A549 (cell line): ENCODE data around the gene CTNNA1.

Experiments used
- CBX2 ChIP-seq: fragments of 200-600 bp; sonication (generic); IDR thresholded peaks from 2 replicates; pipeline ENCODE4 v1.6.1; 2016; ENCODE audit warnings: low read depth, mild to moderate bottlenecking, borderline replicate concordance
- CEBPB ChIP-seq, 2 experiments: fragments of >200 bp in 1 of 2; sonication (Bioruptor Twin) in 1 of 2; formaldehyde crosslinking in 1 of 2; IDR thresholded peaks; 2 replicates each; pipeline ENCODE4 v1.6.1; 2012 to 2016
- CTCF ChIP-seq: fragments of >200 bp; sonication (Bioruptor Twin); formaldehyde crosslinking; IDR thresholded peaks from 3 replicates; pipeline ENCODE4 v1.5.1; 2016
- HES2 ChIP-seq: fragments of >200 bp; sonication (Bioruptor Twin); formaldehyde crosslinking; IDR thresholded peaks from 2 replicates; pipeline ENCODE4 v1.6.1; 2016
- KDM5A ChIP-seq: fragments of 200-600 bp; sonication (generic); IDR thresholded peaks from 2 replicates; pipeline ENCODE4 v1.6.1; 2016; ENCODE audit warnings: antibody characterized with exemption, mild to moderate bottlenecking
- PHF8 ChIP-seq: fragments of 200-600 bp; sonication (generic); IDR thresholded peaks from 2 replicates; pipeline ENCODE4 v1.6.1; 2016; ENCODE audit warnings: low read depth, mild to moderate bottlenecking, antibody characterized with exemption, moderate library complexity, borderline replicate concordance
- TF ChIP-seq, protein P1 (sequence below): fragments of 200-600 bp; sonication (generic); IDR thresholded peaks from 2 replicates; pipeline ENCODE4 v1.6.1; 2016; ENCODE audit warnings: antibody characterized with exemption, mild to moderate bottlenecking, moderate library complexity

DNA sequence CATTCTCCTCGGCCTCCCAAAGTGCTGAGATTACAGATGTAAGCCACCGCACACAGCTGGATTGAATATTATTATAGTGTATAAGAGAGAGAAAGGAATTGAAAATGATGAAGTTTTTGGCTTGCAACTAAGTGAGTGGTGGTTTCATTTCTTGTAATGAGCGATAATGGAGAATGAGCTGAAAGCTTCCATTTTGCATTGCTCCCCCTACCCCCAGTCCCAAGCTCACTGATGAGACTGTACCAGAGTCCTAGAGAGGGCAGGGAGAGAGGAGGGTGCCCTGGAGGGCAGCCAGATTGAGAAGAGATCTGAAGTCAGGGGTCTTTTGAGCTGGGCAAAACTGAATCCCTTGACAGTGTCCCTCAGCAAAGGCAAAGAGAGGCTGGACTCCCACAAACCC is 38.5 kb upstream of the CTNNA1 start:
- TF ChIP-seq CEBPB (IDR thresholded peaks at IDR 0.05) (no peak), CTCF (no peak), HES2 (no peak), KDM5A (no peak), CBX2 (no peak), PHF8 (no peak)
- TF ChIP-seq, protein P1, sequence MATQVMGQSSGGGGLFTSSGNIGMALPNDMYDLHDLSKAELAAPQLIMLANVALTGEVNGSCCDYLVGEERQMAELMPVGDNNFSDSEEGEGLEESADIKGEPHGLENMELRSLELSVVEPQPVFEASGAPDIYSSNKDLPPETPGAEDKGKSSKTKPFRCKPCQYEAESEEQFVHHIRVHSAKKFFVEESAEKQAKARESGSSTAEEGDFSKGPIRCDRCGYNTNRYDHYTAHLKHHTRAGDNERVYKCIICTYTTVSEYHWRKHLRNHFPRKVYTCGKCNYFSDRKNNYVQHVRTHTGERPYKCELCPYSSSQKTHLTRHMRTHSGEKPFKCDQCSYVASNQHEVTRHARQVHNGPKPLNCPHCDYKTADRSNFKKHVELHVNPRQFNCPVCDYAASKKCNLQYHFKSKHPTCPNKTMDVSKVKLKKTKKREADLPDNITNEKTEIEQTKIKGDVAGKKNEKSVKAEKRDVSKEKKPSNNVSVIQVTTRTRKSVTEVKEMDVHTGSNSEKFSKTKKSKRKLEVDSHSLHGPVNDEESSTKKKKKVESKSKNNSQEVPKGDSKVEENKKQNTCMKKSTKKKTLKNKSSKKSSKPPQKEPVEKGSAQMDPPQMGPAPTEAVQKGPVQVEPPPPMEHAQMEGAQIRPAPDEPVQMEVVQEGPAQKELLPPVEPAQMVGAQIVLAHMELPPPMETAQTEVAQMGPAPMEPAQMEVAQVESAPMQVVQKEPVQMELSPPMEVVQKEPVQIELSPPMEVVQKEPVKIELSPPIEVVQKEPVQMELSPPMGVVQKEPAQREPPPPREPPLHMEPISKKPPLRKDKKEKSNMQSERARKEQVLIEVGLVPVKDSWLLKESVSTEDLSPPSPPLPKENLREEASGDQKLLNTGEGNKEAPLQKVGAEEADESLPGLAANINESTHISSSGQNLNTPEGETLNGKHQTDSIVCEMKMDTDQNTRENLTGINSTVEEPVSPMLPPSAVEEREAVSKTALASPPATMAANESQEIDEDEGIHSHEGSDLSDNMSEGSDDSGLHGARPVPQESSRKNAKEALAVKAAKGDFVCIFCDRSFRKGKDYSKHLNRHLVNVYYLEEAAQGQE = no peak
